HepG2 (cell line): ENCODE data around the gene CPSF7. TPM values are rescaled to one million over a fixed set of nuclear protein-coding genes. Genes with fewer than 3 reads are reported as not detected.

ENCODE experiments used
- ATM ChIP-seq: fragments of 450-650 bp; IDR thresholded peaks from 2 replicates; pipeline ENCODE4 v1.7.1; 2017; ENCODE audit warnings: mild to moderate bottlenecking, borderline replicate concordance
- BCL6 ChIP-seq: IDR thresholded peaks from 2 replicates; pipeline ENCODE4 v1.6.1; 2016; ENCODE audit warnings: missing genetic modification reagents, missing compliant biosample characterization
- EZH2 ChIP-seq: conservative IDR thresholded peaks from 2 replicates; pipeline ENCODE4 v1.6.1; 2012; ENCODE audit warnings: mild to moderate bottlenecking, low read depth, low read length, moderate library complexity
- FOXK1 ChIP-seq: sonication (generic); formaldehyde crosslinking; IDR thresholded peaks from 2 replicates; pipeline ENCODE4 v1.4.0; 2020; ENCODE audit warnings: low read depth, missing genetic modification reagents, borderline replicate concordance
- KDM6A ChIP-seq: IDR thresholded peaks from 2 replicates; pipeline ENCODE4 v1.6.1; 2016; ENCODE audit warnings: low read depth
- MAFK ChIP-seq, 2 experiments: IDR thresholded peaks in 1 of 2; conservative IDR thresholded peaks in 1 of 2; 2 replicates each; pipeline ENCODE4 v1.6.1; 2011; ENCODE audit warnings: improper control_type of control experiment in 2 of 2, low read length in 2 of 2
- NCOR1 ChIP-seq: fragments of 200-600 bp; sonication (generic); IDR thresholded peaks from 2 replicates; pipeline ENCODE4 v1.7.0; 2017; ENCODE audit warnings: antibody characterized with exemption, low read length, borderline replicate concordance
- RARG ChIP-seq: sonication (generic); formaldehyde crosslinking; IDR thresholded peaks from 2 replicates; pipeline ENCODE4 v1.4.0; 2020; ENCODE audit warnings: low read depth, mild to moderate bottlenecking, missing genetic modification reagents
- RXRA ChIP-seq: sonication (generic); formaldehyde crosslinking; IDR thresholded peaks from 2 replicates; pipeline ENCODE4 v1.5.1; 2020; ENCODE audit warnings: missing genetic modification reagents
- SIX4 ChIP-seq: sonication (generic); formaldehyde crosslinking; IDR thresholded peaks from 2 replicates; pipeline ENCODE4 v1.4.0; 2020; ENCODE audit warnings: missing genetic modification reagents
- SMC3 ChIP-seq: IDR thresholded peaks from 2 replicates; pipeline ENCODE4 v1.6.1; 2011; ENCODE audit warnings: low read length, improper control_type of control experiment
- SP1 ChIP-seq, 2 experiments: fragments of 450-650 bp in 1 of 2; sonication (generic) in 1 of 2; formaldehyde crosslinking in 1 of 2; IDR thresholded peaks; 2 replicates each; pipeline versions ENCODE4 v1.4.0 to v1.6.1; 2016 to 2020; ENCODE audit warnings: missing genetic modification reagents in 1 of 2
- SP2 ChIP-seq: sonication (generic); formaldehyde crosslinking; IDR thresholded peaks from 2 replicates; pipeline ENCODE4 v1.5.1; 2020; ENCODE audit warnings: mild to moderate bottlenecking, missing genetic modification reagents
- ZNF160 ChIP-seq: sonication (generic); formaldehyde crosslinking; IDR thresholded peaks from 2 replicates; pipeline ENCODE4 v1.8.0; 2022; ENCODE audit warnings: mild to moderate bottlenecking, inconsistent platforms, missing genetic modification reagents
- ZNF350 ChIP-seq: sonication (generic); formaldehyde crosslinking; IDR thresholded peaks from 2 replicates; pipeline ENCODE4 v1.4.0; 2020; ENCODE audit warnings: mild to moderate bottlenecking, low read depth, missing genetic modification reagents, borderline replicate concordance
- ZNF672 ChIP-seq: sonication (generic); formaldehyde crosslinking; IDR thresholded peaks from 2 replicates; pipeline ENCODE4 v1.8.1; 2022; ENCODE audit warnings: missing genetic modification reagents
- ZNF772 ChIP-seq: sonication (generic); formaldehyde crosslinking; IDR thresholded peaks from 2 replicates; pipeline ENCODE4 v1.5.0; 2020; ENCODE audit warnings: mild to moderate bottlenecking, missing genetic modification reagents
- ZNF788 ChIP-seq: sonication (generic); formaldehyde crosslinking; IDR thresholded peaks from 2 replicates; pipeline ENCODE4 v1.5.0; 2020; ENCODE audit warnings: mild to moderate bottlenecking, missing genetic modification reagents, borderline replicate concordance
- polyA plus RNA-seq, 8 experiments: library from polyadenylated mRNA; depleted of rRNA in 3 of 8; stranded (reverse) in 7 of 8; unstranded in 1 of 8; fragments of >200 nt; fragmentation: Illumina TruSeq in 4 of 8; extraction: Trizol in 4 of 8; gene quantifications; 2 replicates each; pipeline versions ENCODE4 v1.2.1 to v1.2.3, GENCODE V29; 2011 to 2016; ENCODE audit warnings: low read depth in 4 of 8, missing spikeins in 1 of 8, mixed read lengths in 1 of 8; ENCODE audit not compliant: insufficient read depth in 1 of 8
- total RNA-seq, 5 experiments: library from RNA; depleted of rRNA; stranded (reverse); fragments of >200 nt; fragmentation: Illumina TruSeq; extraction: Trizol; gene quantifications; 2 replicates each; pipeline ENCODE4 v1.2.3, GENCODE V29; 2016; ENCODE audit warnings: low read depth in 1 of 5
- TF ChIP-seq, protein P1 (sequence below): sonication (generic); formaldehyde crosslinking; IDR thresholded peaks from 2 replicates; pipeline ENCODE4 v1.4.0; 2020; ENCODE audit warnings: missing genetic modification reagents, mild to moderate bottlenecking, borderline replicate concordance
- TF ChIP-seq, protein P2 (sequence below): IDR thresholded peaks from 2 replicates; pipeline ENCODE4 v1.6.1; 2016; ENCODE audit warnings: missing compliant biosample characterization, missing genetic modification reagents, borderline replicate concordance
- TF ChIP-seq, protein P3 (sequence below): IDR thresholded peaks from 2 replicates; pipeline ENCODE4 v1.4.0; 2020; ENCODE audit warnings: mild to moderate bottlenecking, missing genetic modification reagents

The CPSF7 gene
- total and polyA plus RNA-seq, 2 of the 13 experiments (the other 11 are each of a cell fraction or from before 2014, with no cell fraction given): 34.1 to 36.8 TPM

DNA sequence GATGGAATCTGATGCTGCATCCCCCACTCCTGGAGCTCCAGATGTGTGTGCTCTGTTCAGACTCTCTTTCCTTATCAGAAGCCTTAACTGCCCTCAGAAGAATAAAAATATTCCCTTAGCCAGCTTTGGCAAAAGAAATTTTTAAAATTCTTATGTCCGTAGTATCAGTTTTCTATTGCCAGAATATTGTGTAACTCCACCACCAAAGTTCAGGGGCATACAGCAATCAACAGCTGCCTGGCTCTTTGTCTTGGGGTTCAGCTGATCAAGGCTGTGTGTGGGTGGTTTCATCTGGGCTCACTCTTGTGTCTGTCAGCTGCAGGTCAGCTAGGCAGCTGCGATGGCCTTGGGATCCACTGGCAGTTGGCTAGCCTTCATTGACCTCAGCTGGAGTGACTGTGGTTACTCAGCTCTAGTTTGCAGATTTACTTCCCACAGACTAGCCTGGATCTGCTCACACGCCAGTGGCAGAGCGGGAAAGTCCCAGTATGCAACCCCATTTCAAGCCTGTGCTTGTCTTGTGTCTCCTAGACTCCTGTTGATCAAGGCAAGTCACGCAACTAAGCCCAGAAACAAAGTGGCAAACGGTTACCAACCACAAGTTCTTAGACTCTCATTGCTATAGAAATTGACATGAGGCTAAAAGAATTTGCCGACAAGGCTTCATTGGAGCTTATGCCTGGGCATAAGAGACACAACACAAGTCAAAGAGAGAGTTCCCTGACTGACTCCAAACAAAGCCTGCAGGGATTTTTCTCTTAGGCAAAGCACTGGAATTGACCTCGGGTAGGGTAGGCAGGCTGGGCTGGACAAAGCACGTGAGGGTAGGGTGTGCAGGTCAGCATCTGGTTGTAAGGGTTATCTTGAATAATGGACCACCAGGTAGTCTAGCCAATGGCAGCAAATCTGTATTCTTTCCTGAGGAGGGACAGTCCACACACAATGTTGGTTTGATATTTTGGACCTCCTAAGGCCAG, 60.1 kb downstream of the CPSF7 start (continued):
- TF ChIP-seq, protein P1, sequence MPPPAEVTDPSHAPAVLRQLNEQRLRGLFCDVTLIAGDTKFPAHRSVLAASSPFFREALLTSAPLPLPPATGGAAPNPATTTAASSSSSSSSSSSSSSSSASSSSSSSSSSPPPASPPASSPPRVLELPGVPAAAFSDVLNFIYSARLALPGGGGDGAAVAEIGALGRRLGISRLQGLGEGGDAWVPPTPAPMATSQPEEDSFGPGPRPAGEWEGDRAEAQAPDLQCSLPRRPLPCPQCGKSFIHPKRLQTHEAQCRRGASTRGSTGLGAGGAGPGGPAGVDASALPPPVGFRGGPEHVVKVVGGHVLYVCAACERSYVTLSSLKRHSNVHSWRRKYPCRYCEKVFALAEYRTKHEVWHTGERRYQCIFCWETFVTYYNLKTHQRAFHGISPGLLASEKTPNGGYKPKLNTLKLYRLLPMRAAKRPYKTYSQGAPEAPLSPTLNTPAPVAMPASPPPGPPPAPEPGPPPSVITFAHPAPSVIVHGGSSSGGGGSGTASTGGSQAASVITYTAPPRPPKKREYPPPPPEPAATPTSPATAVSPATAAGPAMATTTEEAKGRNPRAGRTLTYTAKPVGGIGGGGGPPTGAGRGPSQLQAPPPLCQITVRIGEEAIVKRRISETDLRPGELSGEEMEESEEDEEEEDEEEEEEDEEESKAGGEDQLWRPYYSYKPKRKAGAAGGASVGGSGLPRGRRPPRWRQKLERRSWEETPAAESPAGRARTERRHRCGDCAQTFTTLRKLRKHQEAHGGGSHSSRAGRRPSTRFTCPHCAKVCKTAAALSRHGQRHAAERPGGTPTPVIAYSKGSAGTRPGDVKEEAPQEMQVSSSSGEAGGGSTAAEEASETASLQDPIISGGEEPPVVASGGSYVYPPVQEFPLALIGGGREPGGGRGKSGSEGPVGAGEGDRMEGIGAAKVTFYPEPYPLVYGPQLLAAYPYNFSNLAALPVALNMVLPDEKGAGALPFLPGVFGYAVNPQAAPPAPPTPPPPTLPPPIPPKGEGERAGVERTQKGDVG: peak; percentile 95
- TF ChIP-seq SMC3: peak; percentile 23; the same call in 1 of the 2 replicates
- no peak for TF ChIP-seq ZNF160 (CRISPR knock-in tag)
- peak; percentile 47; the same call in 1 of the 2 replicates for TF ChIP-seq SIX4 (CRISPR knock-in tag)
- no peak for TF ChIP-seq SP2
- TF ChIP-seq, protein P2, sequence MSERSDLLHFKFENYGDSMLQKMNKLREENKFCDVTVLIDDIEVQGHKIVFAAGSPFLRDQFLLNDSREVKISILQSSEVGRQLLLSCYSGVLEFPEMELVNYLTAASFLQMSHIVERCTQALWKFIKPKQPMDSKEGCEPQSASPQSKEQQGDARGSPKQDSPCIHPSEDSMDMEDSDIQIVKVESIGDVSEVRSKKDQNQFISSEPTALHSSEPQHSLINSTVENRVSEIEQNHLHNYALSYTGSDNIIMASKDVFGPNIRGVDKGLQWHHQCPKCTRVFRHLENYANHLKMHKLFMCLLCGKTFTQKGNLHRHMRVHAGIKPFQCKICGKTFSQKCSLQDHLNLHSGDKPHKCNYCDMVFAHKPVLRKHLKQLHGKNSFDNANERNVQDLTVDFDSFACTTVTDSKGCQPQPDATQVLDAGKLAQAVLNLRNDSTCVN (CRISPR knock-in tag): 0 out of 2 replicates have a peak, but pooled peaks have one; percentile 19
- peak; percentile 34 to 45; a peak in 3 of 4 replicates for TF ChIP-seq MAFK (conservative IDR thresholded peaks at IDR 0.05 in 1 of 2, IDR thresholded peaks at IDR 0.05 in 1 of 2; ENCODE audit: low read length in 2 of 2)
- TF ChIP-seq ZNF772 (CRISPR knock-in tag): peak; percentile 89
- peak; percentile 81; the same call in 1 of the 2 replicates for TF ChIP-seq ZNF788 (CRISPR knock-in tag)
- peak; percentile 92 for TF ChIP-seq RXRA
- TF ChIP-seq FOXK1 (CRISPR knock-in tag): peak; percentile 49; the same call in 1 of the 2 replicates
- no peak for TF ChIP-seq SP1 (IDR thresholded peaks at IDR 0.05)
- TF ChIP-seq SP1 (CRISPR knock-in tag; IDR thresholded peaks at IDR 0.05): no peak
- peak; percentile 33; the same call in 1 of the 2 replicates for TF ChIP-seq KDM6A (CRISPR knock-in tag)
- TF ChIP-seq, protein P3, sequence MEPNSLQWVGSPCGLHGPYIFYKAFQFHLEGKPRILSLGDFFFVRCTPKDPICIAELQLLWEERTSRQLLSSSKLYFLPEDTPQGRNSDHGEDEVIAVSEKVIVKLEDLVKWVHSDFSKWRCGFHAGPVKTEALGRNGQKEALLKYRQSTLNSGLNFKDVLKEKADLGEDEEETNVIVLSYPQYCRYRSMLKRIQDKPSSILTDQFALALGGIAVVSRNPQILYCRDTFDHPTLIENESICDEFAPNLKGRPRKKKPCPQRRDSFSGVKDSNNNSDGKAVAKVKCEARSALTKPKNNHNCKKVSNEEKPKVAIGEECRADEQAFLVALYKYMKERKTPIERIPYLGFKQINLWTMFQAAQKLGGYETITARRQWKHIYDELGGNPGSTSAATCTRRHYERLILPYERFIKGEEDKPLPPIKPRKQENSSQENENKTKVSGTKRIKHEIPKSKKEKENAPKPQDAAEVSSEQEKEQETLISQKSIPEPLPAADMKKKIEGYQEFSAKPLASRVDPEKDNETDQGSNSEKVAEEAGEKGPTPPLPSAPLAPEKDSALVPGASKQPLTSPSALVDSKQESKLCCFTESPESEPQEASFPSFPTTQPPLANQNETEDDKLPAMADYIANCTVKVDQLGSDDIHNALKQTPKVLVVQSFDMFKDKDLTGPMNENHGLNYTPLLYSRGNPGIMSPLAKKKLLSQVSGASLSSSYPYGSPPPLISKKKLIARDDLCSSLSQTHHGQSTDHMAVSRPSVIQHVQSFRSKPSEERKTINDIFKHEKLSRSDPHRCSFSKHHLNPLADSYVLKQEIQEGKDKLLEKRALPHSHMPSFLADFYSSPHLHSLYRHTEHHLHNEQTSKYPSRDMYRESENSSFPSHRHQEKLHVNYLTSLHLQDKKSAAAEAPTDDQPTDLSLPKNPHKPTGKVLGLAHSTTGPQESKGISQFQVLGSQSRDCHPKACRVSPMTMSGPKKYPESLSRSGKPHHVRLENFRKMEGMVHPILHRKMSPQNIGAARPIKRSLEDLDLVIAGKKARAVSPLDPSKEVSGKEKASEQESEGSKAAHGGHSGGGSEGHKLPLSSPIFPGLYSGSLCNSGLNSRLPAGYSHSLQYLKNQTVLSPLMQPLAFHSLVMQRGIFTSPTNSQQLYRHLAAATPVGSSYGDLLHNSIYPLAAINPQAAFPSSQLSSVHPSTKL: peak; percentile 81
- TF ChIP-seq NCOR1: peak; percentile 81
- TF ChIP-seq BCL6: peak; percentile 48
- no peak for TF ChIP-seq EZH2
- TF ChIP-seq ZNF672 (CRISPR knock-in tag): 0 out of 2 replicates have a peak, but pooled peaks have one; percentile 57
- TF ChIP-seq RARG (CRISPR knock-in tag): no peak
- peak; percentile 49; the same call in 1 of the 2 replicates for TF ChIP-seq ZNF350 (CRISPR knock-in tag)
- TF ChIP-seq ATM: no peak
